Measurements from ENCODE around the gene DDX17.

Gene DDX17

DNA sequence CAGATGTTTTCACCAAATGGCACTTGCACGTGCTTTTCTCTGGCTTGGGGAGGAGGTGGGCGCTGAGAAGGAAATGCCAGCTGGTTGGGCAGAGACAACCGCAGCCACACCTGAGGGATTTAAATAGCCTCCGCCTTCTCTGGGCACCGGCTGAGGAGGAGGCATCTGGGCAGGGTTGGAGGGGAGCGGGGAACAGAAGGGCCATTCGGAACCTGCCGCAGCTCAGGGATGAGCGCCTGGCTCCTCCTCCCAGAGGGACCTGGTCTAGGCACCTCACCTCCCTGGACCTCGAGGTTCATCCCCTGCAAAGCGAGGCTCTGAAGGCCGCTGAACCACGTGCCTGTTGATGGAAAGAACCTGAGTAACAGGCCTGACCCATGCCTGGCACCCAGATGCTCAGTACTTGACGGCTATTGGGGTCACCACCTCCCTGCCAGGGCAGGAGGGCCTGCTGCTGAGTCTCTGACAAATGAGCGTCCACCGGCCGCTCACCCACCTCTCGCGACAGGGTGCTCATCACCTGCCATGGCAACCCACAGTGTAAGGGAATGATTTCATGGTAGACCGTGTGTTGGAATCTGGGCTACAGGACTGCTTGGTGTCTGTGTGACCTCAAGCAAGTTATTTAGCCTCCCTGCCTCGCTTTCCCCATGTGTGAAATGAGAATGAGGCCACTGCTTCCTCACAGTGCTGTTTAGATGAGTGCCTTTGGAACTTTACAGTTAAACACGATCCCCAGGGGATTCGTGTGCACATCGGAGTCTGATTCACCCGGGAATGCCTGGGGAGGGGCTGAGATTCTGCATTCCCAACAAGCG lies 40.2 kb downstream of the DDX17 start:
- DNase-seq = no peak

DNA sequence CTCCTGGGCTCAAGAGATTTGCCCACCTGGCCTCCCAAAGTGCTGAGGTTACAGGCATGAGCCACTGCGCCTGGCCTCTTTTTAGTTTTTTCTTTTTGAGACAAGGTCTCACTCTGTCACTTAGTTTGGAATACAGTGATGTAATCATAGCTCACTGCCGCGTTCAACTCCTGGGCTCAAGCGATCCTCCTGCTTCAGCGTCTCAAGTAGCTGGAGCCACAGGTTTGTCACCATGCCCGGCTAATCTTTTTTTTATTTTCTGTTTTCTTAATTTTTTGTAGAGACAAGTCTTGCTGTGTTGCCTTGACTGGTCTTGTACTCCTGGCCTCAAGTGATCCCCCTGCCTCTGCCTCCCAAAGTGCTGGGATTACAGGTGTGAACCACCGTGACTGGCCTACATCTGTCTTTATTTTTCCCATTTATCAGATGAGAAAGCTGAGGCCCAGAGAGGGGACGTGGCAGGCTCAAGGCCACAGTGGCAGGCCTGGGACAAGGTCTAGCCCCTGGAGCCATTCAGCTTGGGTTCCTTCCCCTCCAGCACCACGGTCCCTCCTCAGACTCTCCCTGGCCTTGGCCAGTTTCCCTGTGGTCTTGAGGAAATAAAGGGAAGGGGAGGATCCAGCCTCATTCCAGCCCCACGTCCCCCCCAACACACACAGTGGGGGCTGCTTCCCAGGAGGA lies 41.0 kb downstream of the DDX17 start:
- DNase-seq = no peak

DNA sequence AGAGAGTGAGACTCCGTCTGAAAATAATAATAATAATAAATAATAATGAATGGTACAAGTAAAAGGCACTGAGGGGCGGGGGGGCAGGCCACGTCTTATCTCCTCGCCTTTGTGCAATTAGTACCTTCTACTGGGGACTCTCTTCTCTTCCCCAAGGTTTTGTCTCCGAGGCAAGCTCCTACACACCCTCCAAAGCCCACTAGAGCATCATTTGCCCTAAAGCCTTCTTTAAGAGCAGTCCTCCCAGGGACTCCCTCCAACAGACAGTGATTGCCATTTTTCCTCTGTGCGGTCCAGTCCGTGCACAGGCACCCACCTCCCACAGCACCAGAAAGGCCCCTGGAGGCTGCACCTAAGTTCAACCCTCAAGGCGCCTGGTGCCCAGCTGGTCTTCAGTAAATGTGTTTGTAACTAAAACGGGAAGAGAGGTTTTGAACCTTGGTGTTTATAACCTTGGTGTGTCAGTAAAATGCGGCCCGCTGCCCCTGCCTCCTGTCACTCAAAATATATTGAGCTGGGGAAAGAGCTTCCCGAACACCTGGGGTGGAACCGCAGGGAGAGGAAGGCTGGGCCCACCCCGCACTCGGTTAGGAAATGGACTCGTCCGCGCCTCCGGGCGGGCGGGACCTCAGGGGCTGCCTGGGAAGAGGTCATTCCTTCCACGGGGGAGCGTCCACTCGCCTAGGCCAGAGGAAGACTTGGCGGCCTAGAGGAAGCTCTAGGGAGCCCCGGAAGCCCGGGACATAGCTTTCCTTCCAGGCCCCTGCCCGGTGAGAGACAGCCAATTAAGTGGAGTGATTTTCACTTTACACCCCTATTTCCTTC lies 42.9 kb downstream of the DDX17 start:
- no peak for DNase-seq

DNA sequence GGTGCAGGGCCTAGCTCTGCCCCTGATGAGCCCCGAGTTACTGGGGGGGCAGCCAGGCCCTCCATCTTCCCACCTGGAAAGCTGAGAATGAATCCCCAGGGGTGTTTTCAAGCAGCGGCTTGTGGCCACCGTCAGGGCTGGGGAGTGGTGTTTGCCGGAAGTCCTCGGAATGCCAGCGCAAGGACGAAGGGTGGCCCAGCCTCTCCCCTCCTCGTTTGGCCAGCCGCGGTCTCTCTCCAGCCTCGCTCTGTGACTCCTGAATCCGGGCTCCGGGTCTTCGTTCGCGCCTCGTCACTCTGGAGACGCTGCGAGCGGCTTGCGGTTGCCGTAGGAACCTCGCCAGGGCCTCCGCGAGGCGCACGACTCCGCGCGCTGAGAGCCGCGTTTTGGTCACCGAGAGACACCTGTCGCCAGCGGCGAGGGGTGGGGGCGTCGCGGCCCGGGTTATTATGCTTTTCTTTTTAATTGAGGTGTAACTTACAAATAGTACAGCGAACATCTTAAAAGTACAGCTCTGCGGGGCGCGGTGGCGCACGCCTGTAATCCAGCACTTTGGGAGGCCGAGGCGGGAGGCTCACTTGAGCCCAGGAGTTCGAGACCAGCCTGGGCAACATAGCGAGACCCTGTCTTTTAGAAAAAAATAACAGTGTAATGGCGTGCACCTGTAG lies 44.6 kb downstream of the DDX17 start:
- no peak for DNase-seq

DNA sequence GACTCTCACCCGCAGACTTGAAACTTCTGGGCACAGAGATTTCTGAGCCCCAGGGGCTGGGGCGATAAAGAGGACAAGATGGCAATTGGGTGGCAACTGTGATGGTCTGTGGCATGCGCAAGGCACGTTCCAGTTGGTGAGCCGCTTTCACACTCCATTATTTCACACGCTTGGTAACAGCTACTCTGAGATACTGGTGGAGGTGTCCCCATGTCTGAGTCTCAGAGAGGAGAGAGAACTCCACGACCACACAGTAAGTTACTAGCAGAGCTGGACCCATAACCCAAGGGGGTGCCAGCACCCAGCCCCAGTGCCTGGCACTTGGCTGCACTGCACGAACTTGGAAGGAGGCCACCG lies 45.1 kb downstream of the DDX17 start:
- DNase-seq = no peak

DNA sequence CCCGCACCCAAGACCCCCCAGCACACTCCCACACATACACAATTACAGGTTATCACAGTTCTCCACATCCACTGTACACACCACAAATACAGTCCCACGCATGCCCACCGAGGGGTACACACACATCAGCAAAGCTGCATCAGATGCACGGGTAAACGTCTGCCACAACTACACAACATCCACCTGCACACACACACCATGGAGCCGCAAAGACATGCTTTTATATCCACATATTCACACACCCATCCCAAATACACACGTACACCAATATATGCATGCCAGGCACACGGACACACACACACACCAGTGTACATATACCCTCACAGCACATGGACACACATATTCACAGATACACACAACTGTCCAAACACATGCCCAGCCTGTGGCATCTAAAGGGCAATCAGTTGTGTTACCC lies 45.7 kb downstream of the DDX17 start:
- DNase-seq = no peak

DNA sequence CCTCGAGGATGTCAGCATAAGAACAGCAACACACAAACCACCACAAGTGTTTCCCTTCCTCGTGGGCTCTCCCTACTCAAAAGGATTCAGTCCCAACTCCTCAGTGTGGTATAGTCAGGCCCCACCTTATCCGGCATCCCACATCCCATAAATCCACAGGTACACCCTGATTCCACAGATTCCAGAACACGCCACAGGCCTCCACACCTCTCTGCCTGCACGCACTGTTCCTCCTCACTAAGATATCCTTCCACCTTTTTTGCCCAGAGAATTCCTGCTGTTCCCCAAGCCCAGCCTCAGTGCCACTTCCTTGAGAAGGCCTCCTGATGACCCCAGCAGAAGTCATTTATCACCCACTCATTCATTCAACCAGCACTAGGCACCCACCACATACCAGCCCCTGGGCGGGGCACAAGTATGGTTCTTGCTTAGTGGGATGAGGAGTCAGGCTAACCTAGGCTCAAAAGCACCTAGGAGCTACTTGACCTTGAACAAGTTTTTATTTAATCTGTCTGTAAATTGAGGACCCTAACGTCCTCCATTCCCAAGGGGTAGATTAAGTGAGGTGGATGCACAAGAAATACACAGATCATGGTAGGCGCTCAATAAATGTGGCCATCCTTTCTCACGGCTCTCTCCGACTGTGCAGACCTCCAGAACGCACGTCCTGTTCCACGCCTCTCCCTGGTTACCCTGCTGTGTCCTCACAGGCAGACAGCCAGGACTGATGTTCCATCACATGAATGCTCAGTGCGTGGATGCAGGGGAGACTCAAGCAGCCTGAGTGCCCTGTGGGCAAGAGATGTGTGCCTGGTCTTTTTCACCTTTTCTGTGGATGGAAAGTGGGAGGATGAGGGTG lies 49.0 kb downstream of the DDX17 start:
- DNase-seq = no peak

DNA sequence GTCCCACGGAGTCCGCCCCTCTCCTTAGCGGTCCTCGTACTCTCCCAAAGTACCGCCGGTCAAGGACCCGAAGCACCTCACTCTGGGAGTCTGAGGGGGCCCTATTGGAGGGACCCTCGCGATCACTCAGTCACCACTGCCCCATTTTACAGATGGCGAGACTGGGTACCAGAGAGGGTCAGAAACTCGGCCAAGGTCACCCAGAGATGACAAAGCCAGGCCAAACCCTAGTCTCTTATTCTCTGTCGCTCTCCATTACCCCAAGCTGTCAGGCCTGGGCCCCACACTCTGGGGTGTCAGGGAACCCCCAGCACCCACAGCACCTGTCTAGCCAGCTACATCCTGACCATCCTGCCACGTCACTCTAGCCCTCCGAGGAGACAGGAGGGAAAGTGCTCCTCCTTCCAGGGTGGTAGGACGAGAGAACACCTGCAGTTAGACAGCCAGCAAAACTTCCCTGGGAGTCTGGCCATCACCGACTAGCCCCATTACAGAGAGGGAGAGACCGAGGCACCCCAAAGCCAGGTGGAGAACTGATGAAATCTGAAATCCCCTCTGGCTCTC lies 49.8 kb downstream of the DDX17 start:
- no peak for DNase-seq

DNA sequence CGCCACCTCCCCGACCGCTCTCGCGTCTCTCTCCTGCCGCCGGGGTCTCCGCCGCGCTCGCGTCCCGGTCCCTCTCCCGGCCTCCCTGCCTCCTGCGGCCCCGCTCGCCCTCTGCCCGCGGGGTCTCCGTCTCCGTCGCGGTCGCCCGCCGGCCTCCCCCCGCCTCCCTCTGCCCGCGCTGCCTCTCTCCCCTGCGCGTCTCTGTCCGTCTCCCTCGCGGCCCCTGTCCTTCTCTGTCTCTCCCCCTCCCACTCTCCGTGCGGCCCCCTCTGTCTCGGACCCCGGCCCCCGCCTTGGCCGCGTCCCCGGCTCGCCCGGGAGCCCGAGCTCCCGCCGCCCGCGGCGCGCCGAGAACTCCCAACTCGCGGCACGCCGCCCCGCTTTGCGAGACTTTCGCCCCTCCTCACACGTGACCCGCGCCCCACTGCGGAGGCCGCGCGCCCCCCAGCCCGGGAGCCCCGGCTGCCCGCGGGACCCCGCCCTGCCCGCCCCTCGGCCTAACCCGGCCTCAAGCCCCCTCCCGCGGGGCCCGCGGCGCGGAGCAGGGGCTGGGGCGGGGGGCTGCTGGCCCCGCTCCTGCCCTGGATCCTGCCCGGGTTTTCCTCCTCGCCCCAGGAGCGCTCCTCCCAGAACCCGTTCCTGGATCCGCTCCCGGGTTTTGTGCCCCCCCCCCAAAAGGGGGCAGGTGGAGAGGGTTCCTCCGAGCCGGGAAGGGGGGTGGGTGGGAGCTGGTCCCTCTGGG lies 50.4 kb downstream of the DDX17 start:
- DNase-seq = no peak

DNA sequence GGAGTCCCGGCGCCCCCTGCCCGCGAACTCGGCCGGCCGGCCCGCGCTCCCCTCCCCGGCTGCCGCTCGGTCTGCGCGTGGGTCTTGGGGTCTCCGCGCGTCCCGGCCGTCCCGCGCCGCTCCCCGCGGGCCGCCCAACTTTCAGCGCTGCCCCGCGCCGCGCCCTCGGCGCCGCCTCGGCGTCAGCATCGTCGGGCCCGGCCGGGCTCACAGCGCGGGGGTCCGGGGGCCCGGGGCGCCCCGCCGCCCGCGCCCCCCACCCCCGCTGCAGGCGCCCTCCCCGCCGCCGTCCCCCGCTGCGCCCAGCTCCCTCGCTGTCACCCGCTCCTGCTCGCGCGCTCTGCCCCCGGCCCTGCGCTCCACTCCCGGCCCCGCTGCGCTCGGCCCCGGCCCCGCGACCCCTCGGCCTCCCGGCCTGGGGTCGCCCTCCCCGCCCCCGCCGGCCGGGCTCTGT lies 51.0 kb downstream of the DDX17 start, which contains the start of gene KCNJ4:
Gene KCNJ4, minus strand, starts transcription at position 124 of the 454 bp plus-strand sequence. CDS start 27,067 bp downstream, outside the sequence.
- DNase-seq = no peak

DNA sequence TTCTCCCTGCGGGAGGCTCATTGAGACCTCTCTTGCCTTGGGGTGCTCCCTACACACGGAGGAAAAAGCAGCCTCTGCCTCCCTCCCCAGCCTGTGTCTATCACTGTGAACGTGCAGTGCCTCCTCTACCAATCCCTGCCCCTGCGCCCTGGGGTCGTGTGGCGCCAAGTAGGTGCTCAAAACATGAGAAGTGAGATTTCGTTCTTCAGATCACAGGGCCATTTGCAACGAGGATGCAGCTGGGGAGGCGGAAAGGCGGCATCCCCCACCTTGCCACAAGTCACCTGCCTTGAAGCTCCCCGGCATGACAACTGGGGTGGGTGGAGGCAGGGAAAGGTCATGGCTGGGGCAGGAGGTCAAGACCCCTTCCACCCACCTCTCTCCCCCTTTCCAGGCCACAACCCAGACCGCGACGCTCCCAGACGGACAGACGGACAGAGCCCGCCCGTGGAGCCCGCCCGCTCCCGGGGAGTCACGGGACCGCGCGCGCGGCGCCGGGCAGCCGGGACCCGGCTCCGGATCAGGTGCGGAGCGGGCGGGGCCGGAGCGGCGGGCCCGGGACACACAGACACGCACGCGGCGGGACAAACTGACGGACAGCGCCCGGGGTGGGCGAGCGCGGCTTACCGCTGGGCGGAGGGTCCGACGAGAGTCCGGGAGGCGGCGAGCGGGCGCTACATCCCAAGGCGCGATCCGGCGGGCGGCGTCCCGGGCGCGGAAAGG lies 51.6 kb downstream of the DDX17 start:
- no peak for DNase-seq

DNA sequence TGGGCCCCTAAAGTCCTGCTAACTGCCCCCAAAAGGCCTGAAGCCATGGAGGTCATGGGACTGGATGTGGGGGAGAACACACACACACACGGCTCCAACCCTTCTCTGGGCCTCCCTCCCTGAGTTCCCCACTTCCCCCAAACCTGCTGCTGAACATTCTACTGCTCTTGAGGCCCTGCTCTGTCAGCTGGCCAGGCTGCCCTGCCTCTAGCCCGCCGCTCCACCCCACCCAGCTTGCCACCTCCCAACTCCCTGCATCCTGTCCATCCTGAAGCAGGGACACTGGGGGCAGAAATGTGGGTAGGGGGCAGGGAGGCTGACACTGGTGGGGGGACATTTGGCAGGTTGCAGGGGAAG lies 52.1 kb downstream of the DDX17 start:
- no peak for DNase-seq

DNA sequence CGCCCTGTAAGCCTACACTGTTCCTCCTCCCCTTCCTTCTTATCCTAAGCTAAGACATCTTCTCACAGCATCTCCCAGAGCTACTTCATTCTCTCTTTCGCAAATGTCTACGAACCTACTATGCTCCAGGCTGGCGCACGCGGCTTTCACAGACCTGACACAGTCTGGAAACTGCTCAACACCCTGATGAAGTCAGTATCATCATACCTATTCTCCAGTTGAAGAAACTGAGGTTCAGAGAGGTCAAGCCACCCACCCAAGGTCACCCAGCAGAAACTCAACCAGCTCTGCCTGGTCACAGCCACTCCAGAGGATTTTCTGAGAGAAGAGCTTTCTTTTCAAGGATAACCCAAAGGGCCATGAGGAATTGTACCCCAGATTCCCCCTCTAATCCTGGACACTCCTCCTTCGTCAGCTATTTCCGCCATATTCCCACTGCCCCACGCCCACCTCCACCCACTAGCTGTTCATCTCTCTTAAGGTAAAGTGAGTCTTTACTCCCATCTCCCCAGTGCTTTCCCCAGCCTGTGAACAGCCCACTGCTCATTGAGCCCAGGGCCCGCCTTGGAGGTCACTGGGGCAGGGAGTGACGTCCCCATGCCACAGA lies 52.9 kb downstream of the DDX17 start:
- no peak for DNase-seq

DNA sequence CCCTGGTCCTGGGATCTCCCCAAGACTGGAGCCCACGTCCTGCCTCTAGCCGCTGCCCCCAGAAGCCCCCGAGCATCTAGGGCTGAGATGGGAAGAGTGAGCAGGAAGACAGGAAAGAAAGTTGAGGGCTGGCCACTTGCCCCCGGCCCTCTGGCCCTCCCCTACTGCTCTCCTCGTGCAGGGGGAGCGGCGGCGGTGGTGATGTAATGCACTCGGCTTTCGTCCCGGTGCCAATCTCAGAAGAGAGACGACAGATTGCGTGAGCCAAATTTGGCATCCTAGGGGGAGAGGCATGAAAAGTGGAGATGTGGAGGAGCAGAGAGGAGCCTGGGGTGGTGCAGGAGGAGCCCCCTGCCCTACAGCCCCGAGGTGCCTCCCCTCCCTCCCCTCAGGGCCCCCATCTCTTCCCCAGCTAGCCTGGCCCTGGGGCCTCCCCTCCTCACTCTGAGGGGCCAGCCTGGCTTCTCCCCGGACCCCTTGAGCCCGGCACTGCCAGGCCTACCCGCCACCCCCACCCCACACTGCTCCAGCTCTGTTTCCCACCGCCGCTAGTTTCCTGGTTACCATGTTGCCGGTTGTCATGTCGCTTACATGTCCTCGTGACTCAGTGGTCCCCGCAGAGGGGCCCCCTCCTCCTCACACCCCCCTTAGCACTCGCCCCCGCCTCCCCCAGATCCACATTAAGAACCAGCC lies 53.6 kb downstream of the DDX17 start:
- no peak for DNase-seq

DNA sequence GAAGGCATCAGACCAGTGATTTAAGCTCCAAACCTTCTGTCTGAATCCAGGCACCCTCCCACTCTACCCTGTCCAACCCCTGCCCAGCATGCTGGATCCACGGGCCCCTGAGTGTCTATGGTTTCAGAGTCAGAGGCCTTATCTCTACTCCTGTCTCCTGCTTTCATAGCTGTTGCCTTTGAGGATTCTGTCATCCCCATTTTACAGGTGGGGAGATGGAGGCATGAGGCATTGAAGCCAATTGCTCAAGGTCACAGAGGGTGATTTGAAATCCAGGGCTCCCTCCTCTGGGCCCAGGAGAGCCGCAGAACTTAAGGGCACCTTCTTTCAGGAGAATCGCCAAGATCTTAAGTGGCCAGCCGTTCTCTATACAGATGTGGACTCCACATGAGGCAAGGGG lies 54.2 kb downstream of the DDX17 start:
- DNase-seq = no peak

DNA sequence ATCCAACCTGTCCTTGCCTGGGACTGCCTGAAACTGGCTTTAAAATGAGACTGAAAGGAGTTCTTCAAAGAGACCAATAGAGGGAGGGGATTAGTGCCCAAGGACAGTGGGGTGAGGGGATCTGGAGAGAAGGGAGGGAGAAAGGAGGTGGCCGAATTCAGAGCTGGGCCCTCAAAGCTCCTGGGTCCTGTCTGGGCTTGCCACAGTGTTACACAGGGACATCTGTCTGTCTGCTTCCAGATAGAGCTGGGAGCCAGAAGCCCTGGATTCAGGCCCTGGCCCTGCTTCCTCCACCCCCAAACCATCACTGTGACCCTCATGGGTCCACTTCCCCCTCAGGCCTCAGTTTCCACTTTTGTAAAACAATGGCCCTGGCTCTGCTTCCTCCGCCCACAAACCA lies 54.7 kb downstream of the DDX17 start:
- no peak for DNase-seq

DNA sequence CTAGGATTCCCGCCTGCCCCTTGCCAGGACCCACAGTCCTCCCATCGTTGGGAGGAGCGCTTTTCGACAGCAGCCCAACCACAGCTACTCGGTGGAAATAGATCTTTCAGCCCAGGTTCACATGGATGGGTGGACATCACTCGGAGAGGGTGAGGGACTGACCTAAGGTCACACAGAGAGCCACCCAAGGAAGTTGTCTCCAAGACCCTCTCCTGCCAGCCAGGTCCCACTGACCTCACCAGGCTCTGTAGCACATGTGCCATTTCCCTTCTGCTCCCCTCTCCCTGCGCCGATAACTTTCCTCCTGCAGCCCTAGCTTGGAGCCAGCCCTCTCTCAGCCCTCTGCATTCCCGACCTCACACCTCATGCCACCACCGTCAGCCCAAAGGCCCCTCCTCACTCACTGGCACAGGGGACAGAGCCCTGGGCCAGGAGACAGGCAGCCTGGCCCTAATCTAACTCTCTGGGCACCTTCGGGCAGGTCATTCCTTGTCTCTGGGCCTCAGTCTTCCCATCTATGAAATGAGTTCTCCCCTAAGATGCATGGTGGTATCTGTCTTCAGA lies 55.8 kb downstream of the DDX17 start:
- no peak for DNase-seq

DNA sequence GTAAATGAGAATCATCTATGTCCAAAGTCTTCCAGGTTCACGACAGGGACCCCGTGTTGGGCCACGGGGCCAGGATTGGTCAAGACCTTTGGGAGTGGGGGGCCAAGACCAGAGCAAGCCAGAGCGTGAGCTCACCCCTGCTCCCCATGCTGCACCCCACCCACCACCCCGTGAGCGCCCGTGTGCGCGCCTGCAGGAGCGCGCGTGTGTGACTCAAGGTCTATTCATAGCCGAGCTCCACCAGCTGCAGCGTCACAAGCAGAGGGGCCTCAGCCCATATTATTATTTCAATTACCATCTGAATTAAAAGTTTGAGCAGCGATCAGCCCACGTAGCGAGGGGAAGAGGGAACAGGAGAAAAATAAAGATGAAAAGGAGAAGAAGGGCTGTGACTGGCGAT lies 56.3 kb downstream of the DDX17 start:
- DNase-seq = no peak
